ENCODE data around the gene DARS2.
"Not testable (repeated sequence)": the region's sequence is repeated elsewhere in the genome, so short reads cannot be mapped to it uniquely, and the experiment has no call there.

Gene DARS2

DNA sequence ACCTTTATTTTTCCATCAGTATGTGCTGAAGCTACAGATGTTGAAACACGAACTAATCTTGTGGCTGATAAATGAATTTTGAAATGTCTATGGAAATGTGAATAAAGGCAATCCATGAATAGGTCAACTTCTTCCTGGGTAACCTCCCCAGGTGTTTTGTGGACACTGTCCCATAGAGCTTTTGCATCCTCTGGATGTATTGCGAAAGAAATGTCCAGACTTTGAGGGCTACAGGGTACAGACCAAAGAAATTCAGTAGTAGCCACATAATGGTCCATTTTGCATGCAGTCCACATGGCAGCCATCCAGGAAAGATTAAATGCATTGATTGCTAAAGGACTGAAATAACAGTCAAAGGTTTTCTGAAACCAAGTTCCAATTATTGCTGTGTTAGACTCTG lies 21.5 kb upstream of the DARS2 start:
- Histone ChIP-seq H3K4me3 (ENCODE audit: low read length) (no peak overlapping the region), H4K20me1 (ENCODE audit: control insufficient read depth, insufficient read depth, low read depth, low read length) (no peaks in the 10 kb centered on the region), H3K36me3 (ENCODE audit: control insufficient read depth, low read length) (peaks cover 75% of the 10 kb centered on the region), H3F3A (ENCODE audit: control insufficient read depth, insufficient read depth) (no peaks in the 10 kb centered on the region), H3K9me3 (ENCODE audit: control insufficient read depth, insufficient read depth, low read length) (no peaks in the 10 kb centered on the region), H3K4me2 (ENCODE audit: low read length) (no peak overlapping the region), H3K27ac (ENCODE audit: low read depth, low read length) (no peak overlapping the region), H3K4me1 (ENCODE audit: control insufficient read depth, low read length) (no peaks in the 10 kb centered on the region), H3K79me2 (ENCODE audit: control insufficient read depth, low read length) (no peaks in the 10 kb centered on the region; the same call in 1 of the 2 replicates), H3K27me3 (ENCODE audit: control insufficient read depth, low read length) (no peaks in the 10 kb centered on the region), H3K9me2 (replicated peaks; ENCODE audit: control insufficient read depth, low read length) (no peaks in the 10 kb centered on the region)
- TF ChIP-seq, protein P1, sequence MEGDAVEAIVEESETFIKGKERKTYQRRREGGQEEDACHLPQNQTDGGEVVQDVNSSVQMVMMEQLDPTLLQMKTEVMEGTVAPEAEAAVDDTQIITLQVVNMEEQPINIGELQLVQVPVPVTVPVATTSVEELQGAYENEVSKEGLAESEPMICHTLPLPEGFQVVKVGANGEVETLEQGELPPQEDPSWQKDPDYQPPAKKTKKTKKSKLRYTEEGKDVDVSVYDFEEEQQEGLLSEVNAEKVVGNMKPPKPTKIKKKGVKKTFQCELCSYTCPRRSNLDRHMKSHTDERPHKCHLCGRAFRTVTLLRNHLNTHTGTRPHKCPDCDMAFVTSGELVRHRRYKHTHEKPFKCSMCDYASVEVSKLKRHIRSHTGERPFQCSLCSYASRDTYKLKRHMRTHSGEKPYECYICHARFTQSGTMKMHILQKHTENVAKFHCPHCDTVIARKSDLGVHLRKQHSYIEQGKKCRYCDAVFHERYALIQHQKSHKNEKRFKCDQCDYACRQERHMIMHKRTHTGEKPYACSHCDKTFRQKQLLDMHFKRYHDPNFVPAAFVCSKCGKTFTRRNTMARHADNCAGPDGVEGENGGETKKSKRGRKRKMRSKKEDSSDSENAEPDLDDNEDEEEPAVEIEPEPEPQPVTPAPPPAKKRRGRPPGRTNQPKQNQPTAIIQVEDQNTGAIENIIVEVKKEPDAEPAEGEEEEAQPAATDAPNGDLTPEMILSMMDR (IDR thresholded peaks at IDR 0.05; ENCODE audit: low read depth, low read length, poor library complexity, severe bottlenecking), result no peak
- TF ChIP-seq EZH2phosphoT487 (IDR thresholded peaks at IDR 0.05; ENCODE audit: borderline replicate concordance, low read length), result no peak

DNA sequence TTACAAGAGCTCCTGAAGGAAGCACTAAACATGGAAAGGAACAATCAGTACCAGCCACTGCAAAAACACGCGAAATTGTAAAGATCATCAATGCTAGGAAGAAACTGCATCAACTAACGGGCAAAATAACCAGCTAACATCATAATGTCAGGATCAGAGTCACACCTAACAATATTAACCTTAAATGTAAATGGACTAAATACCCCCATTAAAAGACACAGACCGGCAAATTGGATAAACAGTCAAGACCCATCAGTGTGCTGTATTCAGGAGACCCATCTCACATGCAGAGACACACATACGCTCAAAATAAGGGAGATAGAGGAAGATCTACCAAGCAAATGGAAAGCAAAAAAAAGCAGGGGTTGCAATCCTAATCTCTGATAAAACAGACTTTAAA lies 10.8 kb upstream of the DARS2 start:
- H3K9me3 ChIP-seq (ENCODE audit: control insufficient read depth, insufficient read depth, low read length), result not testable (repeated sequence)
- Histone ChIP-seq H3K79me2 (ENCODE audit: control insufficient read depth, low read length) (peaks cover 85% of the 10 kb centered on the region), H3K4me1 (ENCODE audit: control insufficient read depth, low read length) (peaks cover 11% of the 10 kb centered on the region)

DNA sequence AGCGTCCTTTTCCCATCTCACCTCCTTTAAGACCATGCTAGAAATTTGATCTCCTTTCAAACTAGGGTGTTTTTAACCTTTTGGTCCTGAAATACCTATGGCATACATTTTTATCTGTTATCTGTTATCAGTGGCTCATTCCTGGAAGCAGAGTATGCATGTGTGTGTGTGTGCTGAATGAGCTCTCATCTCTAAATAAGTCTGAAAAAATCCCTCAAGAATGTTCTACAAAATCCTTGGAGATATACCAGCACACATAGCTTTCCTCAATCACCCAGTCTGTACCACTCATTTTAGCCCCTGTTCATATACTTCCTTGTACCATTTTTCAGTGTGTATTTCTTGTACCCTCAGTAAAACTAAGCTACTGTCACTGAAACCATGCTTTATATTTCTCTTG lies 6.0 kb upstream of the DARS2 start:
- Histone ChIP-seq H3K9me3 (ENCODE audit: control insufficient read depth, insufficient read depth, low read length) (peaks cover 4% of the 10 kb centered on the region; the same call in 1 of the 2 replicates), H4K20me1 (ENCODE audit: control insufficient read depth, insufficient read depth, low read depth, low read length) (no peaks in the 10 kb centered on the region), H3F3A (ENCODE audit: control insufficient read depth, insufficient read depth) (no peaks in the 10 kb centered on the region), H3K9me2 (replicated peaks; ENCODE audit: control insufficient read depth, low read length) (no peaks in the 10 kb centered on the region), H3K4me3 (ENCODE audit: low read length) (no peak overlapping the region), H3K79me2 (ENCODE audit: control insufficient read depth, low read length) (peaks cover 94% of the 10 kb centered on the region), H3K27ac (ENCODE audit: low read depth, low read length) (no peak overlapping the region), H3K4me2 (ENCODE audit: low read length) (no peak overlapping the region), H3K4me1 (ENCODE audit: control insufficient read depth, low read length) (peaks cover 26% of the 10 kb centered on the region), H3K27me3 (ENCODE audit: control insufficient read depth, low read length) (no peaks in the 10 kb centered on the region), H3K36me3 (ENCODE audit: control insufficient read depth, low read length) (peaks cover 54% of the 10 kb centered on the region)
- TF ChIP-seq, protein P1 (IDR thresholded peaks at IDR 0.05; ENCODE audit: low read depth, low read length, poor library complexity, severe bottlenecking), result no peak
- TF ChIP-seq EZH2phosphoT487 (IDR thresholded peaks at IDR 0.05; ENCODE audit: borderline replicate concordance, low read length), result no peak

More for the DNA sequence above, 10.8 kb upstream of the DARS2 start:
- H3K4me2 ChIP-seq (ENCODE audit: low read length); H4K20me1 ChIP-seq (ENCODE audit: control insufficient read depth, insufficient read depth, low read depth, low read length); H3F3A ChIP-seq (ENCODE audit: control insufficient read depth, insufficient read depth); H3K27ac ChIP-seq (ENCODE audit: low read depth, low read length); H3K4me3 ChIP-seq (ENCODE audit: low read length); H3K9me2 ChIP-seq (replicated peaks; ENCODE audit: control insufficient read depth, low read length); H3K27me3 ChIP-seq (ENCODE audit: control insufficient read depth, low read length): not testable (repeated sequence)
- H3K36me3 ChIP-seq (ENCODE audit: control insufficient read depth, low read length), result peaks cover 40% of the 10 kb centered on the region

DNA sequence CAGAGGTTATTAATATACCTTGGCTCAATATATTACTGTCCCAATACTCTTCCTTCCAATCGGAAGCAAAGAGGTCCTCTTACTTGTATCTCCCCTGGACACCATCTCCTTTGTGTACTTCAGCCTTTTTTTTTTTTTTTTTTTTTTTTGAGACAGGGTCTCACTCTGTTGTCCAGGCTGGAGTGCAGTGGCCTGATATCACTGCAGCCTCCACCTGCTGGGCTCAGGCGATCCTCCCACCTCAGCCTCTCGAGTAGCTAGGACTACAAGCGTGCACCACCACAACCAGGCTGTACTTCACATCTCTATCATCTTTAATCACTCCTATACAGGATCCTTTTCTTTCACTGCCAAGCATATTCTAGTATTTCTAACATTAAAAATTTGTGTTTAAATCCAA lies 2.8 kb upstream of the DARS2 start:
- H3K27me3 ChIP-seq (ENCODE audit: control insufficient read depth, low read length), result no peaks in the 10 kb centered on the region
- no peak for TF ChIP-seq EZH2phosphoT487 (IDR thresholded peaks at IDR 0.05; ENCODE audit: borderline replicate concordance, low read length)
- TF ChIP-seq, protein P1 (IDR thresholded peaks at IDR 0.05; ENCODE audit: low read depth, low read length, poor library complexity, severe bottlenecking), result no peak
- peak overlapping the region; percentile 89 for H3K4me3 ChIP-seq (ENCODE audit: low read length)
- H3K36me3 ChIP-seq (ENCODE audit: control insufficient read depth, low read length), result peaks cover 58% of the 10 kb centered on the region
- H4K20me1 ChIP-seq (ENCODE audit: control insufficient read depth, insufficient read depth, low read depth, low read length), result no peaks in the 10 kb centered on the region
- H3K9me3 ChIP-seq (ENCODE audit: control insufficient read depth, insufficient read depth, low read length), result peaks cover 4% of the 10 kb centered on the region; the same call in 1 of the 2 replicates
- H3K4me1 ChIP-seq (ENCODE audit: control insufficient read depth, low read length), result peaks cover 38% of the 10 kb centered on the region
- H3K27ac ChIP-seq (ENCODE audit: low read depth, low read length), result no peak overlapping the region
- H3F3A ChIP-seq (ENCODE audit: control insufficient read depth, insufficient read depth), result peaks cover 7% of the 10 kb centered on the region
- H3K9me2 ChIP-seq (replicated peaks; ENCODE audit: control insufficient read depth, low read length), result no peaks in the 10 kb centered on the region
- peaks cover 90% of the 10 kb centered on the region for H3K79me2 ChIP-seq (ENCODE audit: control insufficient read depth, low read length)
- peak overlapping the region; percentile 92 for H3K4me2 ChIP-seq (ENCODE audit: low read length)

Measured in DOHH2 (cell line).